ENCODE data around the gene MIS18A.

The MIS18A gene

DNA sequence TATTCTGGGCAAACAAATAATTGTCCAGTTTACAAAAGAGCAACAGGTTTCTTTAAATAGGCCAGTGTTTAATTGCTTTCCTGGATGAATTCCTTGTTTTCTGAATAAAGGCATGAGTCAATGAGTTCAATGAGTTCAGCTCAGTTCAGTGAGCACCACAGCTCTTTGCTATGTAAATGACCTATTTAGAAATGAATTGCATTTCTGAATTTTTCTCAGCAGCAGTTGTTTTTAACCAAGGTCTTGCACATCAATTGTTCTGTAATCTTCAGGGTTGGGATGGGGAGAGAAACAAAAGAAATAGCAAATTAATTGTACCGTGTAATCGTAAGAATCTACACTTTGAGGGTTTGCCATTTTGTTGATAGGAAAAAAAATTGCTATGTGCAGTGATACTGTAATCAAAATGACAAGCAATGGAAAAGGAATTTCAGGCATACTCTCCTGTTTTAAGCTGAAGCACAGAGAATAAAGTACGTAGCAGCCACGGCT lies 45.7 kb downstream of the MIS18A start:
- Histone ChIP-seq H3K4me3 (ENCODE audit: low read depth in 1 of 2, low read length in 1 of 2) (no peak overlapping the region), H3K27me3 (no peaks in the 10 kb centered on the region), H3K4me1 (ENCODE audit: control insufficient read depth in 1 of 2, insufficient read depth in 1 of 2, low read depth in 1 of 2, low read length in 1 of 2) (no peaks in the 10 kb centered on the region), H3K36me3 (no peaks in the 10 kb centered on the region), H3K9me3 (no peaks in the 10 kb centered on the region), H3K27ac (no peak overlapping the region)
- TF ChIP-seq, protein P1, sequence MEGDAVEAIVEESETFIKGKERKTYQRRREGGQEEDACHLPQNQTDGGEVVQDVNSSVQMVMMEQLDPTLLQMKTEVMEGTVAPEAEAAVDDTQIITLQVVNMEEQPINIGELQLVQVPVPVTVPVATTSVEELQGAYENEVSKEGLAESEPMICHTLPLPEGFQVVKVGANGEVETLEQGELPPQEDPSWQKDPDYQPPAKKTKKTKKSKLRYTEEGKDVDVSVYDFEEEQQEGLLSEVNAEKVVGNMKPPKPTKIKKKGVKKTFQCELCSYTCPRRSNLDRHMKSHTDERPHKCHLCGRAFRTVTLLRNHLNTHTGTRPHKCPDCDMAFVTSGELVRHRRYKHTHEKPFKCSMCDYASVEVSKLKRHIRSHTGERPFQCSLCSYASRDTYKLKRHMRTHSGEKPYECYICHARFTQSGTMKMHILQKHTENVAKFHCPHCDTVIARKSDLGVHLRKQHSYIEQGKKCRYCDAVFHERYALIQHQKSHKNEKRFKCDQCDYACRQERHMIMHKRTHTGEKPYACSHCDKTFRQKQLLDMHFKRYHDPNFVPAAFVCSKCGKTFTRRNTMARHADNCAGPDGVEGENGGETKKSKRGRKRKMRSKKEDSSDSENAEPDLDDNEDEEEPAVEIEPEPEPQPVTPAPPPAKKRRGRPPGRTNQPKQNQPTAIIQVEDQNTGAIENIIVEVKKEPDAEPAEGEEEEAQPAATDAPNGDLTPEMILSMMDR (IDR thresholded peaks at IDR 0.05), result no peak

- Histone ChIP-seq H3K36me3 (no peaks in the 10 kb centered on the region), H3K4me1 (ENCODE audit: control insufficient read depth in 1 of 2, insufficient read depth in 1 of 2, low read depth in 1 of 2, low read length in 1 of 2) (no peaks in the 10 kb centered on the region), H3K9me3 (no peaks in the 10 kb centered on the region), H3K27ac (no peak overlapping the region), H3K27me3 (no peaks in the 10 kb centered on the region), H3K4me3 (ENCODE audit: low read depth in 1 of 2, low read length in 1 of 2) (no peak overlapping the region)
- TF ChIP-seq, protein P1 (IDR thresholded peaks at IDR 0.05), result no peak
Observed at GRCh38 chr21:32226444-32226843, 52.4 kb downstream of the MIS18A start.

Measured in neutrophil (primary cell).